Dermis microvascular lymphatic vessel endothelial cell (primary cell): Measurements from ENCODE around the gene SREBF1. TPM values are rescaled to one million over a fixed set of nuclear protein-coding genes. Genes with fewer than 3 reads are reported as not detected.

ENCODE experiments used
- DNase-seq, 2 donors: peaks; one replicate each; pipeline versions ENCODE4 v3.0.0 to v3.0.0-alpha.2; 2010; ENCODE audit warnings: low read depth in 2 of 2
- total RNA-seq: library from RNA; depleted of rRNA; stranded (reverse); fragments of >200 nt; gene quantifications from 2 replicates; pipeline ENCODE4 v1.2.1, GENCODE V29; 2014

Gene SREBF1
- total RNA-seq, 1 donor from 2014 or later, result 39.7 TPM

- DNase-seq, result no peak
Measured at GRCh38 chr17:17795946-17796786, 40.6 kb downstream of the SREBF1 start.

GRCh38 chr17:17795296-17795695 is 41.5 kb downstream of the SREBF1 start:
- DNase-seq, result no peak

- DNase-seq, result no peak
Measured at GRCh38 chr17:17794382-17794781, 42.4 kb downstream of the SREBF1 start.

- DNase-seq, result no peak
Measured at GRCh38 chr17:17793378-17794214, 43.2 kb downstream of the SREBF1 start.

GRCh38 chr17:17792551-17793377 is 44.0 kb downstream of the SREBF1 start:
- DNase-seq, result peak; percentile 23 to 75

- DNase-seq, result no peak
Measured at GRCh38 chr17:17792037-17792550, 44.7 kb downstream of the SREBF1 start.

GRCh38 chr17:17790637-17791464 is 45.9 kb downstream of the SREBF1 start:
- no peak for DNase-seq

- no peak for DNase-seq
Measured at GRCh38 chr17:17789828-17790636, 46.8 kb downstream of the SREBF1 start.

- DNase-seq, result no peak
Measured at GRCh38 chr17:17789410-17789809, 47.4 kb downstream of the SREBF1 start.

- no peak for DNase-seq
Measured at GRCh38 chr17:17788967-17789366, 47.8 kb downstream of the SREBF1 start.

GRCh38 chr17:17787568-17787967 is 49.2 kb downstream of the SREBF1 start:
- DNase-seq, result no peak

GRCh38 chr17:17786998-17787397 is 49.8 kb downstream of the SREBF1 start:
- no peak for DNase-seq

- DNase-seq, result no peak
Measured at GRCh38 chr17:17785407-17785806, 51.4 kb downstream of the SREBF1 start.

- no peak for DNase-seq
Measured at GRCh38 chr17:17784657-17785267, 52.0 kb downstream of the SREBF1 start.

GRCh38 chr17:17783825-17784656 is 52.7 kb downstream of the SREBF1 start:
- DNase-seq, result peak in 1 of 2 donors; percentile 28

- DNase-seq, result peak in 1 of 2 donors; percentile 34
Measured at GRCh38 chr17:17783116-17783824, 53.5 kb downstream of the SREBF1 start.

- DNase-seq, result no peak
Measured at GRCh38 chr17:17782523-17783115, 54.2 kb downstream of the SREBF1 start.
